A673 (cell line): ENCODE data around the gene SLCO2A1.

ENCODE experiments used
- CTCF ChIP-seq: fragments of 300-800, 200-600 bp; sonication (generic); conservative IDR thresholded peaks from 2 replicates; pipeline ENCODE4 v1.5.1; 2017; ENCODE audit warnings: low read depth, mild to moderate bottlenecking, antibody characterized with exemption, low read length, moderate library complexity, mixed read lengths
- EZH2 ChIP-seq: fragments of 200-600 bp; sonication (generic); IDR thresholded peaks from 2 replicates; pipeline ENCODE4 v1.6.1; 2017; ENCODE audit warnings: borderline replicate concordance, low read depth, mild to moderate bottlenecking, mixed read lengths, antibody characterized with exemption, low read length; ENCODE audit not compliant: poor library complexity, severe bottlenecking

GRCh38 chr3:133994166-133994890 is 35.4 kb downstream of the SLCO2A1 start:
- no peak for TF ChIP-seq CTCF
- no peak for TF ChIP-seq EZH2
